Activated CD8-positive, alpha-beta memory T cell treated with anti-CD3 and anti-CD28 coated beads, Interleukin-2, amount 50 U/mL, for 24 hours (primary cell): ENCODE measurements around the gene MEF2C.

Source experiments
- DNase-seq: peaks from one replicate; pipeline ENCODE4 v3.0.0-alpha.2; 2020; ENCODE audit errors: extremely low read depth

MEF2C gene

GRCh38 chr5:88675168-88675707 is 207.7 kb downstream of the MEF2C start:
- no peak for DNase-seq

DNA sequence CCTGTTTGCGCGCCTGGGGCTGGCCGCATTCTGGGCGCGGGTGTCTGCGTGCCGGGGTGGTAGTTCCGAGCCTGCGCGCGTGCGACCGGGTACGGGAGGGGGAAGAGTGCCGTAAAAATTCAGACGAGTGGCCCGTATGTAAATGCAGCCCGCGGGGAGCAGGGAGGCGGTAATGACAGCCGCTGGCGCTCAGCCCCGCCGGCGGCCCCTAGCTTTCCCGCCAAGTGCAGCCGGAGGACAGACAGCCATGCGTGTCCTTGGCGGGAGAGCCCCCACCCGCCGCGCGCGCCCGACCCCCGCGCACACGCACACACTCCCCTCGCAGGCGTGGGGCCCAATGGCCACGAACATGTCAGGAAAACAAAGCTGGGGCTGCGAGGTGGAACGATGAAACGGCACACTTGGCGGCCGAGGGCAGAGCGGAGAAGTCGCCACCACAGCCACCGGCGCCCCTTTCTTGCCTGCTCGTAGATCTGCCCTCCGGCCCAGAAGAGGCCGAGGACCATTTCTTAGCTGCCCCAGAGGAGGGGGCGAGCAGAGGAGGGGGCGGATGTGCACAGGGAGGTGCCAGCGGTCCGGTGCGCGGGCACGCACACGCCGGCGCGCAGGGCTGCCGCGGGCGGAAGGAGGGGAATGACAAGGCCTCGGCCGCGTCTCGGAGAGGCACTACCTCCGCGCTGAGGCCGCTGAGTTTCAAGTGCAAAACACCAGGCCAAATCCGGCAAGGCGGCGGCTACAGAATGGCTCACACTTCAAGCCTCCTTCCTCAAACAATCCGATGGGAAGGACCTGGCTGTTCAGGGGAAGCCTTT is 208.4 kb downstream of the MEF2C start:
- no peak for DNase-seq

- no peak for DNase-seq
These were observed 209.5 kb downstream of the MEF2C start for GRCh38 chr5:88673253-88674105.

- DNase-seq: no peak
These were observed 210.2 kb downstream of the MEF2C start for GRCh38 chr5:88672644-88673252.

GRCh38 chr5:88671505-88672499 is 211.2 kb downstream of the MEF2C start:
- no peak for DNase-seq

GRCh38 chr5:88671106-88671504 is 211.9 kb downstream of the MEF2C start:
- DNase-seq: no peak

GRCh38 chr5:88670461-88670860 is 212.5 kb downstream of the MEF2C start:
- no peak for DNase-seq

DNA sequence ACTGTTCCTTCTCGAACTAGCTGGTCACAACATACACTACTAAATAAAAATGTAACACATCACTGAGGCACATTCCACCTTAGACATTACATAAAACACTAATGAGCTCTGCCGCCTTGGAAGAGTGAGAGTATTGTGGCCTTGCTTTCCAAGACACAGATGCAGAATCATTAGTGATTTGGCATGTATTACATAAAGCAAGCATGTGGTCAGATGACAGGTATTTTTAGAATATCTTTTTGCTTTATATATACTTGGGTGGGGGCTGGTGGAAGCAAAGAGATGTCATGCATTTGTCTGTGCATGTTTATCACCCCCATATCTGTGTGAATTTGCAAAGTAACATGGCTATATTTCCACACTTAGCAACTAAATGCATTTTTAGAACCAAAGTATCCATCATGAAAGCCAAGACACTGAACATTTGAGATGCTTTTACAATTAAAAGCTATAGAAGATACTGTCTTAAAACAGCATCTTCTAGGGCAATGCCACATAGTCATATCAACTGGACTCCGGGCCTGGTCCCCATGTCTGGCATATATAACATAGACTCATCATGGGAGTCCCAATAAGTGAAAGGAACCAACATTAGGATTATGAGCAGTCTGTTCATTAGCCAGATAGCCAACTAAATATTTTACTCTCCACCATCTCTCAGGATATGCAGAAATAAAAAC is 213.5 kb downstream of the MEF2C start:
- DNase-seq: no peak

DNA sequence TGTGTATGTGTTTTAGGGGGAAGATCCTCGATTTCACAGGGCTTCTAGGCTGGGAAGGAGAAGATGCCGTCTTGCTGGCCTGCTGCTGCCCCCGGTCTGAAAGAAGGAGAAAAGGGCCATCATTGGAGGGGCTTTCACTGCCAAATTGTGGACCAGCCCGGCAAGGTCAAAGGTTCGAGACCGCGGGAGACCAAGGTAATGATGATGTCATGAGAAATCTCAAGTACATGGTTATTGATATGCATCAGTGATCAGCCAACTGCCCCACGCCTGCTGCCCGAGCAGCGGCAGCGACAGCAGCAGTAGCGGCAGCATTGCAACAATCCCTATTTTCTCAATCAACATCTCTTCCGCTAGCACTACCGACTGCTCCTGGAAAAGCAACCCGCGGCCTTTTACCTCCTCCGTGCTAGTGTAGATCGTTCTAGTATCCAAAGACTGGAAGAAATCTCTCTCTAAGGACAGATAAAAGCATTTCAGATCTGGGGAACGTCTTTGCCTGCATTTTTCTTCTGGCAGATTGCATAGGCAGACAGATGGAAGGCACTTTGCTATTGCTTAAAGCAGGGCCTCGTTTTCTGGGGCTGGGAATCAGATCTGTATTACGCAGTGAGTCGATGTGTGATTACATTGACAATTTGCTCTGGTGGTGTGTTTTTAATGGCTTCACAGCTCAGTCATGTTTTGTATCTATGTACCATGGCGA is 215.3 kb downstream of the MEF2C start:
- DNase-seq: no peak
